G401 (cell line): ENCODE data around the gene KCNN2. TPM values are rescaled to one million over a fixed set of nuclear protein-coding genes. Genes with fewer than 3 reads are reported as not detected.

Experiments
- DNase-seq: peaks from one replicate; pipeline ENCODE4 v3.0.0-alpha.2; 2015; ENCODE audit warnings: low spot score
- in situ Hi-C: cut with HindIII; loops from 2 replicates; pipeline ENCODE4 v1.10.0; 2016; ENCODE audit warnings: low sequenced_read_pairs, mixed read lengths
- total RNA-seq: library from RNA; depleted of rRNA; stranded (reverse); fragments of >200 nt; shearing (Covaris generic); gene quantifications from 2 replicates; pipeline ENCODE4 v1.2.3, GENCODE V29; 2014

Gene KCNN2
- total RNA-seq, 1 experiment from 2014 or later: not detected

- in situ Hi-C loops: no loop called here
- DNase-seq: peak; percentile 45
These were observed 800 bp upstream of the KCNN2 start for GRCh38 chr5:114360816-114361723.

- in situ Hi-C loops: no loop called here
- DNase-seq: no peak
These were observed 517 bp downstream of the KCNN2 start for GRCh38 chr5:114362197-114362976.

- in situ Hi-C loops: no loop called here
- peak; percentile 31 for DNase-seq
These were observed 1.3 kb downstream of the KCNN2 start for GRCh38 chr5:114362977-114363761.

- in situ Hi-C loops: no loop called here
- peak; percentile 40 for DNase-seq
These were observed 2.0 kb downstream of the KCNN2 start for GRCh38 chr5:114363837-114364236.

- in situ Hi-C loops: no loop called here
- no peak for DNase-seq
These were observed 5.2 kb downstream of the KCNN2 start for GRCh38 chr5:114367029-114367428.

GRCh38 chr5:114369680-114370417, 8.0 kb downstream of the KCNN2 start:
- in situ Hi-C loops: no loop called here
- DNase-seq: no peak

- no peak for DNase-seq
- in situ Hi-C loops: no loop called here
These were observed 15.4 kb downstream of the KCNN2 start for GRCh38 chr5:114377050-114377844.

GRCh38 chr5:114377946-114378345, 16.1 kb downstream of the KCNN2 start:
- no peak for DNase-seq
- in situ Hi-C loops: no loop called here

- DNase-seq: no peak
These were observed 18.9 kb downstream of the KCNN2 start for GRCh38 chr5:114380721-114381120.

GRCh38 chr5:114387433-114387832, 25.6 kb downstream of the KCNN2 start:
- in situ Hi-C loops: no loop called here
- DNase-seq: no peak

More at GRCh38 chr5:114380721-114381120, 18.9 kb downstream of the KCNN2 start:
- in situ Hi-C loops: no loop called here

GRCh38 chr5:114390431-114390830, 28.6 kb downstream of the KCNN2 start:
- DNase-seq: no peak

GRCh38 chr5:114391321-114391720, 29.5 kb downstream of the KCNN2 start:
- in situ Hi-C loops: no loop called here
- DNase-seq: no peak

More at GRCh38 chr5:114390431-114390830, 28.6 kb downstream of the KCNN2 start:
- in situ Hi-C loops: no loop called here

GRCh38 chr5:114393159-114393558, 31.3 kb downstream of the KCNN2 start:
- in situ Hi-C loops: no loop called here

GRCh38 chr5:114402206-114402605, 40.3 kb downstream of the KCNN2 start:
- in situ Hi-C loops: no loop called here
- no peak for DNase-seq

More at GRCh38 chr5:114393159-114393558, 31.3 kb downstream of the KCNN2 start:
- no peak for DNase-seq

GRCh38 chr5:114407783-114408182, 45.9 kb downstream of the KCNN2 start:
- peak; percentile 51 for DNase-seq
- in situ Hi-C loops: no loop called here

GRCh38 chr5:114408847-114409246, 47.0 kb downstream of the KCNN2 start:
- no peak for DNase-seq
- in situ Hi-C loops: no loop called here

GRCh38 chr5:114411380-114411931, 49.6 kb downstream of the KCNN2 start:
- DNase-seq: no peak
- in situ Hi-C loops: no loop called here
